WTC11 (cell line): ENCODE data around the gene CLMN. TPM values are rescaled to one million over a fixed set of nuclear protein-coding genes. Genes with fewer than 3 reads are reported as not detected.

Source experiments
- ATAC-seq: fragments of 200-7000 bp; cut with Tn5 transposase; 2 replicates; pipeline ENCODE4 v1.10.0; 2021; ENCODE audit warnings: mild to moderate bottlenecking, moderate library complexity
- CTCF ChIA-PET: fragments of 300-600 bp; sonication (Branson Sonifier 250); formaldehyde crosslinking; loops from one replicate; lab custom pipeline; 2021; ENCODE audit warnings: antibody characterized with exemption; lab: Charles Lee
- POLR2A ChIA-PET: fragments of 350-600 bp; sonication (Branson Sonifier 250); formaldehyde crosslinking; loops from one replicate; lab custom pipeline; 2021; ENCODE audit warnings: antibody characterized with exemption; lab: Charles Lee
- DNase-seq: peaks from one replicate; pipeline ENCODE4 v3.0.0; 2021; ENCODE audit warnings: low spot score
- H3K27ac Mint-ChIP-seq: 2 replicates; pipeline ENCODE4 v1.8.0; 2021; ENCODE audit warnings: mixed read lengths
- H3K27me3 Mint-ChIP-seq: 2 replicates; pipeline ENCODE4 v1.8.0; 2021; ENCODE audit warnings: low read depth, mild to moderate bottlenecking, moderate library complexity, mixed read lengths
- H3K36me3 Mint-ChIP-seq: 2 replicates; pipeline ENCODE4 v1.8.0; 2021; ENCODE audit warnings: mixed read lengths
- H3K4me1 Mint-ChIP-seq: 2 replicates; pipeline ENCODE4 v1.8.0; 2022; ENCODE audit warnings: mixed read lengths
- H3K4me3 Mint-ChIP-seq: 2 replicates; pipeline ENCODE4 v1.8.0; 2021; ENCODE audit warnings: mild to moderate bottlenecking, moderate library complexity, mixed read lengths
- H3K9me3 Mint-ChIP-seq: 2 replicates; pipeline ENCODE4 v1.8.0; 2021; ENCODE audit warnings: mixed read lengths
- ATF2 ChIP-seq: sonication (generic); formaldehyde crosslinking; IDR thresholded peaks from 2 replicates; pipeline ENCODE4 v1.8.1; 2022; ENCODE audit warnings: low read depth, missing genetic modification reagents, borderline replicate concordance
- CBFB ChIP-seq: sonication (generic); formaldehyde crosslinking; IDR thresholded peaks from 2 replicates; pipeline ENCODE4 v1.8.1; 2022; ENCODE audit warnings: mild to moderate bottlenecking, low read depth, missing genetic modification reagents
- EMX1 ChIP-seq: fragments of 250-450 bp; sonication (Bioruptor Pico); IDR thresholded peaks from 2 replicates; pipeline ENCODE4 v1.8.0; 2021; ENCODE audit warnings: mild to moderate bottlenecking
- GRHL2 ChIP-seq: fragments of 250-450 bp; sonication (Bioruptor Pico); IDR thresholded peaks from 2 replicates; pipeline ENCODE4 v1.8.0; 2022; ENCODE audit warnings: mild to moderate bottlenecking, moderate library complexity; ENCODE audit not compliant: insufficient replicate concordance, severe bottlenecking
- HMGA2 ChIP-seq: fragments of 250-450 bp; sonication (Bioruptor Pico); IDR thresholded peaks from 2 replicates; pipeline ENCODE4 v1.4.0; 2021; ENCODE audit warnings: mild to moderate bottlenecking, moderate library complexity
- KAT7 ChIP-seq: sonication (generic); formaldehyde crosslinking; IDR thresholded peaks from 2 replicates; pipeline ENCODE4 v1.8.1; 2023; ENCODE audit warnings: missing genetic modification reagents, mild to moderate bottlenecking, borderline replicate concordance
- NFATC4 ChIP-seq: fragments of 250-450 bp; sonication (Bioruptor Pico); IDR thresholded peaks from 2 replicates; pipeline ENCODE4 v1.9.0; 2021; ENCODE audit warnings: mild to moderate bottlenecking
- NR2C2 ChIP-seq: sonication (generic); formaldehyde crosslinking; IDR thresholded peaks from 2 replicates; pipeline ENCODE4 v1.8.0; 2022; ENCODE audit warnings: mild to moderate bottlenecking, missing genetic modification reagents
- OVOL2 ChIP-seq: fragments of 250-450 bp; sonication (Bioruptor Pico); IDR thresholded peaks from 2 replicates; pipeline ENCODE4 v1.9.0; 2021; ENCODE audit warnings: mild to moderate bottlenecking, borderline replicate concordance
- PRRX2 ChIP-seq: fragments of 250-450 bp; sonication (Bioruptor Pico); IDR thresholded peaks from 2 replicates; pipeline ENCODE4 v1.8.0; 2021; ENCODE audit warnings: mild to moderate bottlenecking
- RORB ChIP-seq: fragments of 250-450 bp; sonication (Bioruptor Pico); IDR thresholded peaks from 2 replicates; pipeline ENCODE4 v1.9.0; 2021; ENCODE audit warnings: mild to moderate bottlenecking
- SP1 ChIP-seq: sonication (generic); formaldehyde crosslinking; conservative IDR thresholded peaks from 2 replicates; pipeline ENCODE4 v1.8.1; 2022; ENCODE audit warnings: missing genetic modification reagents
- TCF7 ChIP-seq: sonication (generic); formaldehyde crosslinking; IDR thresholded peaks from 2 replicates; pipeline ENCODE4 v1.8.0; 2022; ENCODE audit warnings: mild to moderate bottlenecking, low read depth, missing genetic modification reagents, moderate library complexity
- ZNF219 ChIP-seq: sonication (generic); formaldehyde crosslinking; IDR thresholded peaks from 2 replicates; pipeline ENCODE4 v1.8.0; 2023; ENCODE audit warnings: missing genetic modification reagents, mild to moderate bottlenecking, borderline replicate concordance
- ZSCAN18 ChIP-seq: fragments of 250-450 bp; sonication (Bioruptor Pico); IDR thresholded peaks from 2 replicates; pipeline ENCODE4 v2.1.2; 2022; ENCODE audit warnings: mild to moderate bottlenecking, moderate library complexity
- total RNA-seq: library from RNA; stranded (reverse); gene quantifications from 3 replicates; pipeline ENCODE4 v1.2.3, GENCODE V29; 2021
- TF ChIP-seq, protein P1 (sequence below): sonication (generic); formaldehyde crosslinking; IDR thresholded peaks from 2 replicates; pipeline ENCODE4 v1.8.0; 2023; ENCODE audit warnings: mild to moderate bottlenecking, missing genetic modification reagents
- TF ChIP-seq, protein P2 (sequence below): fragments of 200-600 bp; IDR thresholded peaks from 2 replicates; pipeline ENCODE4 v1.8.0; 2022; ENCODE audit warnings: antibody characterized with exemption
- TF ChIP-seq, protein P3 (sequence below): sonication (generic); formaldehyde crosslinking; IDR thresholded peaks from 2 replicates; pipeline ENCODE4 v1.8.1; 2023; ENCODE audit warnings: mild to moderate bottlenecking, missing genetic modification reagents, borderline replicate concordance

The CLMN gene
- total RNA-seq, 1 experiment from 2014 or later, result 12.2 TPM

- no peaks in the 10 kb centered on the region for H3K27me3 Mint-ChIP-seq
- peak; percentile 78 for ATAC-seq
- no peak overlapping the region for H3K4me3 Mint-ChIP-seq
- TF ChIP-seq TCF7 (CRISPR knock-in tag) (no peak), RORB (CRISPR knock-in tag) (no peak), KAT7 (CRISPR knock-in tag) (no peak), GRHL2 (no peak), SP1 (CRISPR knock-in tag) (no peak), EMX1 (CRISPR knock-in tag) (no peak), CBFB (CRISPR knock-in tag) (no peak), PRRX2 (CRISPR knock-in tag) (no peak), NFATC4 (CRISPR knock-in tag) (no peak), NR2C2 (CRISPR knock-in tag) (no peak), ZSCAN18 (no peak), ZNF219 (CRISPR knock-in tag) (no peak), ATF2 (CRISPR knock-in tag) (no peak), OVOL2 (CRISPR knock-in tag) (no peak), HMGA2 (no peak)
- TF ChIP-seq, protein P1, sequence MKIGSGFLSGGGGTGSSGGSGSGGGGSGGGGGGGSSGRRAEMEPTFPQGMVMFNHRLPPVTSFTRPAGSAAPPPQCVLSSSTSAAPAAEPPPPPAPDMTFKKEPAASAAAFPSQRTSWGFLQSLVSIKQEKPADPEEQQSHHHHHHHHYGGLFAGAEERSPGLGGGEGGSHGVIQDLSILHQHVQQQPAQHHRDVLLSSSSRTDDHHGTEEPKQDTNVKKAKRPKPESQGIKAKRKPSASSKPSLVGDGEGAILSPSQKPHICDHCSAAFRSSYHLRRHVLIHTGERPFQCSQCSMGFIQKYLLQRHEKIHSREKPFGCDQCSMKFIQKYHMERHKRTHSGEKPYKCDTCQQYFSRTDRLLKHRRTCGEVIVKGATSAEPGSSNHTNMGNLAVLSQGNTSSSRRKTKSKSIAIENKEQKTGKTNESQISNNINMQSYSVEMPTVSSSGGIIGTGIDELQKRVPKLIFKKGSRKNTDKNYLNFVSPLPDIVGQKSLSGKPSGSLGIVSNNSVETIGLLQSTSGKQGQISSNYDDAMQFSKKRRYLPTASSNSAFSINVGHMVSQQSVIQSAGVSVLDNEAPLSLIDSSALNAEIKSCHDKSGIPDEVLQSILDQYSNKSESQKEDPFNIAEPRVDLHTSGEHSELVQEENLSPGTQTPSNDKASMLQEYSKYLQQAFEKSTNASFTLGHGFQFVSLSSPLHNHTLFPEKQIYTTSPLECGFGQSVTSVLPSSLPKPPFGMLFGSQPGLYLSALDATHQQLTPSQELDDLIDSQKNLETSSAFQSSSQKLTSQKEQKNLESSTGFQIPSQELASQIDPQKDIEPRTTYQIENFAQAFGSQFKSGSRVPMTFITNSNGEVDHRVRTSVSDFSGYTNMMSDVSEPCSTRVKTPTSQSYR (CRISPR knock-in tag), result no peak
- TF ChIP-seq, protein P2, sequence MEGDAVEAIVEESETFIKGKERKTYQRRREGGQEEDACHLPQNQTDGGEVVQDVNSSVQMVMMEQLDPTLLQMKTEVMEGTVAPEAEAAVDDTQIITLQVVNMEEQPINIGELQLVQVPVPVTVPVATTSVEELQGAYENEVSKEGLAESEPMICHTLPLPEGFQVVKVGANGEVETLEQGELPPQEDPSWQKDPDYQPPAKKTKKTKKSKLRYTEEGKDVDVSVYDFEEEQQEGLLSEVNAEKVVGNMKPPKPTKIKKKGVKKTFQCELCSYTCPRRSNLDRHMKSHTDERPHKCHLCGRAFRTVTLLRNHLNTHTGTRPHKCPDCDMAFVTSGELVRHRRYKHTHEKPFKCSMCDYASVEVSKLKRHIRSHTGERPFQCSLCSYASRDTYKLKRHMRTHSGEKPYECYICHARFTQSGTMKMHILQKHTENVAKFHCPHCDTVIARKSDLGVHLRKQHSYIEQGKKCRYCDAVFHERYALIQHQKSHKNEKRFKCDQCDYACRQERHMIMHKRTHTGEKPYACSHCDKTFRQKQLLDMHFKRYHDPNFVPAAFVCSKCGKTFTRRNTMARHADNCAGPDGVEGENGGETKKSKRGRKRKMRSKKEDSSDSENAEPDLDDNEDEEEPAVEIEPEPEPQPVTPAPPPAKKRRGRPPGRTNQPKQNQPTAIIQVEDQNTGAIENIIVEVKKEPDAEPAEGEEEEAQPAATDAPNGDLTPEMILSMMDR, result no peak
- TF ChIP-seq, protein P3, sequence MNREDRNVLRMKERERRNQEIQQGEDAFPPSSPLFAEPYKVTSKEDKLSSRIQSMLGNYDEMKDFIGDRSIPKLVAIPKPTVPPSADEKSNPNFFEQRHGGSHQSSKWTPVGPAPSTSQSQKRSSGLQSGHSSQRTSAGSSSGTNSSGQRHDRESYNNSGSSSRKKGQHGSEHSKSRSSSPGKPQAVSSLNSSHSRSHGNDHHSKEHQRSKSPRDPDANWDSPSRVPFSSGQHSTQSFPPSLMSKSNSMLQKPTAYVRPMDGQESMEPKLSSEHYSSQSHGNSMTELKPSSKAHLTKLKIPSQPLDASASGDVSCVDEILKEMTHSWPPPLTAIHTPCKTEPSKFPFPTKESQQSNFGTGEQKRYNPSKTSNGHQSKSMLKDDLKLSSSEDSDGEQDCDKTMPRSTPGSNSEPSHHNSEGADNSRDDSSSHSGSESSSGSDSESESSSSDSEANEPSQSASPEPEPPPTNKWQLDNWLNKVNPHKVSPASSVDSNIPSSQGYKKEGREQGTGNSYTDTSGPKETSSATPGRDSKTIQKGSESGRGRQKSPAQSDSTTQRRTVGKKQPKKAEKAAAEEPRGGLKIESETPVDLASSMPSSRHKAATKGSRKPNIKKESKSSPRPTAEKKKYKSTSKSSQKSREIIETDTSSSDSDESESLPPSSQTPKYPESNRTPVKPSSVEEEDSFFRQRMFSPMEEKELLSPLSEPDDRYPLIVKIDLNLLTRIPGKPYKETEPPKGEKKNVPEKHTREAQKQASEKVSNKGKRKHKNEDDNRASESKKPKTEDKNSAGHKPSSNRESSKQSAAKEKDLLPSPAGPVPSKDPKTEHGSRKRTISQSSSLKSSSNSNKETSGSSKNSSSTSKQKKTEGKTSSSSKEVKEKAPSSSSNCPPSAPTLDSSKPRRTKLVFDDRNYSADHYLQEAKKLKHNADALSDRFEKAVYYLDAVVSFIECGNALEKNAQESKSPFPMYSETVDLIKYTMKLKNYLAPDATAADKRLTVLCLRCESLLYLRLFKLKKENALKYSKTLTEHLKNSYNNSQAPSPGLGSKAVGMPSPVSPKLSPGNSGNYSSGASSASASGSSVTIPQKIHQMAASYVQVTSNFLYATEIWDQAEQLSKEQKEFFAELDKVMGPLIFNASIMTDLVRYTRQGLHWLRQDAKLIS (CRISPR knock-in tag), result no peak
- POLR2A ChIA-PET, result no interaction called here
- no peaks in the 10 kb centered on the region; the same call in 1 of the 2 replicates for H3K4me1 Mint-ChIP-seq
- no peak overlapping the region for H3K27ac Mint-ChIP-seq
- peaks cover 1% of the 10 kb centered on the region for H3K9me3 Mint-ChIP-seq
- CTCF ChIA-PET, result interaction anchor here (0.6 to 3.5 kb wide), 11 partner anchors 12 to 445 kb away, joined by 3 to 35 read pairs (median 3); no protein-coding TSS in a partner anchor
- no peaks in the 10 kb centered on the region for H3K36me3 Mint-ChIP-seq
- DNase-seq, result peak; percentile 32
Observed at GRCh38 chr14:95348395-95349080, 28.8 kb upstream of the CLMN start.
